HEK293T (cell line): ENCODE data around the gene CCR5AS.

ENCODE experiments used
- CTCF ChIA-PET: fragments of 350-600 bp; formaldehyde crosslinking; extraction: SDS; loops from one replicate; lab custom pipeline; 2021; ENCODE audit warnings: antibody characterized with exemption, inconsistent platforms; lab: Yijun Ruan, JAX
- POLR2A ChIA-PET: fragments of 350-600 bp; formaldehyde crosslinking; extraction: SDS; loops from one replicate; lab custom pipeline; 2020; ENCODE audit warnings: antibody characterized with exemption, inconsistent platforms; lab: Yijun Ruan, JAX
- DNase-seq: peaks from one replicate; pipeline ENCODE4 v3.0.0; 2012; ENCODE audit warnings: mixed read lengths; ENCODE audit errors: extremely low spot score
- ARNT ChIP-seq: fragments of 450-650 bp; IDR thresholded peaks from 2 replicates; pipeline ENCODE4 v1.6.1; 2017; ENCODE audit warnings: mild to moderate bottlenecking
- BHLHE40 ChIP-seq: fragments of 450-650 bp; IDR thresholded peaks from 2 replicates; pipeline ENCODE4 v1.6.1; 2016; ENCODE audit warnings: mild to moderate bottlenecking, moderate library complexity, borderline replicate concordance
- CTBP1 ChIP-seq: fragments of 450-650 bp; IDR thresholded peaks from 2 replicates; pipeline ENCODE4 v1.6.1; 2016; ENCODE audit warnings: borderline replicate concordance
- ELF4 ChIP-seq: fragments of 450-650 bp; IDR thresholded peaks from 2 replicates; pipeline ENCODE4 v1.6.1; 2017; ENCODE audit warnings: antibody characterized with exemption
- FOXA1 ChIP-seq: fragments of 450-650 bp; IDR thresholded peaks from 2 replicates; pipeline ENCODE4 v1.6.1; 2016; ENCODE audit warnings: mild to moderate bottlenecking
- FOXK2 ChIP-seq: fragments of 450-650 bp; IDR thresholded peaks from 2 replicates; pipeline ENCODE4 v1.6.1; 2016; ENCODE audit warnings: mild to moderate bottlenecking
- FOXM1 ChIP-seq: fragments of 450-650 bp; IDR thresholded peaks from 2 replicates; pipeline ENCODE4 v1.6.1; 2017; ENCODE audit warnings: mild to moderate bottlenecking, borderline replicate concordance
- HDGF ChIP-seq: fragments of 450-650 bp; IDR thresholded peaks from 2 replicates; pipeline ENCODE4 v1.6.1; 2017; ENCODE audit warnings: antibody characterized with exemption, borderline replicate concordance
- L3MBTL2 ChIP-seq: fragments of 450-650 bp; conservative IDR thresholded peaks from 2 replicates; pipeline ENCODE4 v1.6.1; 2016; ENCODE audit warnings: mild to moderate bottlenecking
- LEF1 ChIP-seq: fragments of 450-650 bp; IDR thresholded peaks from 2 replicates; pipeline ENCODE4 v1.6.1; 2017; ENCODE audit warnings: mild to moderate bottlenecking, borderline replicate concordance
- NFRKB ChIP-seq: fragments of 450-650 bp; IDR thresholded peaks from 2 replicates; pipeline ENCODE4 v1.6.1; 2016; ENCODE audit warnings: mild to moderate bottlenecking, moderate library complexity
- PKNOX1 ChIP-seq: fragments of 450-650 bp; IDR thresholded peaks from 2 replicates; pipeline ENCODE4 v1.6.1; 2016
- SP1 ChIP-seq: fragments of 450-650 bp; IDR thresholded peaks from 2 replicates; pipeline ENCODE4 v1.6.1; 2017
- SUZ12 ChIP-seq: fragments of 450-650 bp; IDR thresholded peaks from 2 replicates; pipeline ENCODE4 v1.6.1; 2016; ENCODE audit warnings: mild to moderate bottlenecking
- TARDBP ChIP-seq: fragments of 450-650 bp; IDR thresholded peaks from 2 replicates; pipeline ENCODE4 v1.6.1; 2016
- ZNF384 ChIP-seq: fragments of 450-650 bp; IDR thresholded peaks from 2 replicates; pipeline ENCODE4 v1.6.1; 2016

Gene CCR5AS

GRCh38 chr3:46380471-46381221, 26.2 kb downstream of the CCR5AS start:
- no peak for DNase-seq
- POLR2A ChIA-PET: no interaction called here
- no peak for TF ChIP-seq NFRKB
- CTCF ChIA-PET: no interaction called here

- peak; percentile 71 for DNase-seq
- POLR2A ChIA-PET: no interaction called here
- CTCF ChIA-PET: interaction anchor here (0.7 to 1.2 kb wide), 7 partner anchors 9 to 440 kb away, joined by 3 to 7 read pairs (median 4); no protein-coding TSS in a partner anchor
- TF ChIP-seq TARDBP: no peak
- TF ChIP-seq ZNF384: peak; percentile 67; the same call in 1 of the 2 replicates
Measured at GRCh38 chr3:46378426-46378942, 28.4 kb downstream of the CCR5AS start.

- POLR2A ChIA-PET: no interaction called here
- no peak for DNase-seq
- TF ChIP-seq ARNT (no peak), CTBP1 (no peak), BHLHE40 (no peak), ELF4 (no peak), SUZ12 (no peak), HDGF (no peak), TARDBP (no peak), SP1 (no peak), L3MBTL2 (no peak), FOXA1 (no peak), NFRKB (no peak), PKNOX1 (no peak), FOXM1 (no peak), ZNF384 (no peak)
- CTCF ChIA-PET: no interaction called here
Measured at GRCh38 chr3:46375814-46376213, 31.1 kb downstream of the CCR5AS start.

GRCh38 chr3:46375218-46375617, 31.6 kb downstream of the CCR5AS start:
- TF ChIP-seq HDGF (no peak), PKNOX1 (no peak)
- DNase-seq: no peak
- ChIA-PET CTCF (interaction anchor here (1.1 kb wide), 1 partner anchor 160 kb away, joined by 3 read pairs; no protein-coding TSS in a partner anchor), POLR2A (no interaction called here)

- TF ChIP-seq SUZ12 (no peak), FOXK2 (no peak), FOXM1 (no peak), NFRKB (no peak), ZNF384 (no peak), ELF4 (no peak), BHLHE40 (no peak), TARDBP (no peak), L3MBTL2 (no peak), SP1 (no peak), HDGF (no peak), FOXA1 (no peak), PKNOX1 (no peak), ARNT (no peak), LEF1 (no peak), CTBP1 (no peak)
- ChIA-PET CTCF (interaction anchor here (0.6 to 1.1 kb wide), 2 partner anchors 160 to 1261 kb away, joined by 3 read pairs; no protein-coding TSS in a partner anchor), POLR2A (no interaction called here)
- no peak for DNase-seq
Measured at GRCh38 chr3:46374755-46375154, 32.1 kb downstream of the CCR5AS start.

GRCh38 chr3:46372492-46373359, 34.1 kb downstream of the CCR5AS start:
- DNase-seq: peak; percentile 32
- TF ChIP-seq SP1 (no peak), BHLHE40 (no peak), LEF1 (no peak), SUZ12 (no peak), TARDBP (no peak), L3MBTL2 (no peak), FOXA1 (no peak), ELF4 (no peak), NFRKB (no peak), PKNOX1 (no peak), CTBP1 (no peak), HDGF (no peak), FOXK2 (no peak), ZNF384 (no peak), FOXM1 (no peak), ARNT (no peak)
- ChIA-PET CTCF (no interaction called here), POLR2A (no interaction called here)
